ENCODE measurements around the gene FBP1.

- TF ChIP-seq POLR2AphosphoS5 (IDR thresholded peaks at IDR 0.05; ENCODE audit: borderline replicate concordance, low read depth, low read length) (no peak), EZH2 (IDR thresholded peaks at IDR 0.05) (no peak), FOXP2 (optimal IDR thresholded peaks at IDR 0.05; ENCODE audit: control extremely low read depth, extremely low read length, insufficient read depth) (no peak)
These were observed 32.0 kb downstream of the FBP1 start for GRCh38 chr9:94607423-94607691.

Measured in SK-N-MC (cell line).